Measurements from ENCODE around the gene FAM72B.
"Not testable (repeated sequence)": the region's sequence is repeated elsewhere in the genome, so short reads cannot be mapped to it uniquely, and the experiment has no call there.

Gene FAM72B

DNA sequence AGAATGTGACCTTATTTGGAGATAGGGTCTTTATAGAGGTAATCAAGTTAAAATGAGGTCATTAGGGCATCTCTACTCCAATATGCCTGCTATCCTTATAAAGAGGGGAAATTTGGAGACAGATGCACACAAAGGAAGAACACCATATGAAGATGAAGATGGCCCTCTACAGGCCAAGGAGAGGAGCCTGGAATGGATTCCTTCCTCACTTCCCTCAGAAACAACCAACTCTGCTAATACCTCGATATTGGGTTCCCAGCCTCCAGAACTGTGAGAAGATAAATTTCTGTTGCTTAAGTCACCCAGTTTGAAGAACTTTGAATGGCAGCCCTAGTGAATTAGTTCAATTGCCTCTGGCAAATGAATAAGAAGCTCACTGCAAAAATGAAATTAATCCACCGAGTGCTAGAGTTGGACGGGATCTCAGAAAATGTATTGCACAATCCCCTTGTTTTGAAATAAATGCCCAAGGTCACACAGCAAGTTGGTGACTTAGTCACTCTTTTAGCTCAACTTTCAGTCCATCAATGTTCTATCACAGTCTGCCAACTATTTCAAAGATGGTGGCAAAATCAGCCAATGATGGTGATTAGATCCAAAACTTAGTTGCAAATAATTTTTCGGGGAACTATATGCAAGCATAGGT, 27.1 kb downstream of the FAM72B start:
- not testable (repeated sequence) for DNase-seq (ENCODE audit: low read depth); H3K4me3 ChIP-seq (ENCODE audit: low read length)

DNA sequence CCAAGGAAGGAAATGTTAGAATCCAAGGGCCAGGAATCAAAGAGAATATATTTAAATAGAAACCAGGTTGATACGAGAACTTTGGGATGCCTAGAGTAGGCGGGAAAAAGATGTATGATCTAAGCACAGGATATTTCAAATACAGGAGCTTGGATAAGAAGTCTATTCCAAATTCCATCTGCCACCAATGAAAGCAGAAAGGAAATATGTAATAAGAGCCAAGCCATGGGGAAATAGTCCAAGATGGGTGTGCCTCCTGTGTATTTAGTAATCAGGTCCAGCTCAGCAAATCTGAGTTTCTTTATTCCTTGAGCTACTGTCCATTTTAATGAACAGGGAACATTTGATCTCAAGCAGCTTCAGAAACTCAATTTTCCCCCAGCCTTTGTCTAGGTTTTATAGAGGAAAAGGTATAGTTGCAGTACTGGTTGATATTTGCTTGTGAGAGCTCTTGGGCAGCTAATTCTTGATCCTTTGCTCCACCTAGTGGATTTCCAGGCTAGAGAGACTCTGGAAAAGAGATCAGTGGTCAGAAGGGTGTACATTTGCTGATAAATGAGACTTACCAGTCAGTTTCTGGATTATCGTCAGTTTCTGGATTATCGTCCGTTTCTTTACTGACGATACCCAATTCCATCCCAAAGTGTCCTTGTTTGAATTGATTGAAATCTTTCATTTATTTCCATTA, 28.3 kb downstream of the FAM72B start:
- DNase-seq (ENCODE audit: low read depth) = peak; percentile 35
- H3K4me3 ChIP-seq (ENCODE audit: low read length) = not testable (repeated sequence)
- TF ChIP-seq, protein P1, sequence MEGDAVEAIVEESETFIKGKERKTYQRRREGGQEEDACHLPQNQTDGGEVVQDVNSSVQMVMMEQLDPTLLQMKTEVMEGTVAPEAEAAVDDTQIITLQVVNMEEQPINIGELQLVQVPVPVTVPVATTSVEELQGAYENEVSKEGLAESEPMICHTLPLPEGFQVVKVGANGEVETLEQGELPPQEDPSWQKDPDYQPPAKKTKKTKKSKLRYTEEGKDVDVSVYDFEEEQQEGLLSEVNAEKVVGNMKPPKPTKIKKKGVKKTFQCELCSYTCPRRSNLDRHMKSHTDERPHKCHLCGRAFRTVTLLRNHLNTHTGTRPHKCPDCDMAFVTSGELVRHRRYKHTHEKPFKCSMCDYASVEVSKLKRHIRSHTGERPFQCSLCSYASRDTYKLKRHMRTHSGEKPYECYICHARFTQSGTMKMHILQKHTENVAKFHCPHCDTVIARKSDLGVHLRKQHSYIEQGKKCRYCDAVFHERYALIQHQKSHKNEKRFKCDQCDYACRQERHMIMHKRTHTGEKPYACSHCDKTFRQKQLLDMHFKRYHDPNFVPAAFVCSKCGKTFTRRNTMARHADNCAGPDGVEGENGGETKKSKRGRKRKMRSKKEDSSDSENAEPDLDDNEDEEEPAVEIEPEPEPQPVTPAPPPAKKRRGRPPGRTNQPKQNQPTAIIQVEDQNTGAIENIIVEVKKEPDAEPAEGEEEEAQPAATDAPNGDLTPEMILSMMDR (conservative IDR thresholded peaks at IDR 0.05; ENCODE audit: low read length) = peak; percentile 41

DNA sequence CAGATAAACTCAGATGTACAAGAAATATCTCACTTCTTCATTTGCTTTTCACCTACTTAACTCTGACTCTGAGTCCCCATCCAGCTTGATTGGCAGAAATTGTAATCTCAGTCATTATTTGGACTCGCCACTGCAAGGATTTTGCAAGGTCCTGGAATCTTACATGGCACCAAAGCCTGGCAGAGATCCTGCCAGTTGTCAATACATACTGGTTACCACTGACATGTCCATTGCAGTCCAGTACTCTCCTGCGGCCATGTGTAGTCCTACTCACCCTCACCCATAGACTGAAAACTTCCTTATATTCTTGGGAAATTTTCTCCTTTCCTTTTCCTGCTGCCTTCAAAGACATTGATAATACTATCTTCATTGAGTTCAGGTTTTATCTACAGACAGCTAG, 29.3 kb downstream of the FAM72B start:
- DNase-seq (ENCODE audit: low read depth); H3K4me3 ChIP-seq (ENCODE audit: low read length): not testable (repeated sequence)

DNA sequence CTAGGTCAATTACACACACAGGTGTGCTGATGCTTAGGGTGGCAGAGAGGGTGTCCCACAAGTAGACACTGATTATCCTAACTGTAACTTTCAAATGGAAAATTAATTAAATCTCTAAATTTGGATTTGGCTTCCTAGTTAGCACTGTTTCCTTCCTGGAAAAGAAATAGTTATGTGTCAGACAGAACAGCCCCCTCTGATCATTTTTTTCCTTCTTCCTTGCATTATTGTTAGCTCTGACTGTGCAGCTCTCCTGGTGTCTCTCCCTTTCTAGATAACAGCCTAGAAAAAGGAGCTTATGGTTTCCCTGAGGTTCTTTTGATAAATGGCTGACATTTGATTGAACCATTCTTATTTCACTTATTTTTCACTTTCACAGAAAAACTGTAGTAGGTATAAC, 31.4 kb downstream of the FAM72B start:
- not testable (repeated sequence) for H3K4me3 ChIP-seq (ENCODE audit: low read length); DNase-seq (ENCODE audit: low read depth)

DNA sequence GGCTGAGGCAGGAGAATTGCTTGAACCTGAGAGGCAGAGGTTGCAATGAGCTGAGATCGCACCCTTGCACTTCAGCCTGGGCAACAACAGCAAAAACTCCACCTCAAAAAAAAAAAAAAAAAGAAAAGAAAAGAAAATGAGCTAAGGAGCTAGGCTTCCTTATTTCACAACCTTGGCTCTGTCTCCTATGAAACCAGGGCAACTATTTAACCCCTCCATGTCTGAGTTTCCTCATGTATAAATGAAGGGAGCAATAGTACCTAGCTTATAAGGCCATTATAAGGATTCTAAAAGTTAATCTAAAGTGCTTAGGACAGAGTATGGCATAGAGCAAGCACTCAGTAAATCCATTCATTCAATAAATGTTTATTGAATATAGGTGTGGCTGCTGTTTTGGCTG, 32.8 kb downstream of the FAM72B start:
- not testable (repeated sequence) for H3K4me3 ChIP-seq (ENCODE audit: low read length); DNase-seq (ENCODE audit: low read depth)

DNA sequence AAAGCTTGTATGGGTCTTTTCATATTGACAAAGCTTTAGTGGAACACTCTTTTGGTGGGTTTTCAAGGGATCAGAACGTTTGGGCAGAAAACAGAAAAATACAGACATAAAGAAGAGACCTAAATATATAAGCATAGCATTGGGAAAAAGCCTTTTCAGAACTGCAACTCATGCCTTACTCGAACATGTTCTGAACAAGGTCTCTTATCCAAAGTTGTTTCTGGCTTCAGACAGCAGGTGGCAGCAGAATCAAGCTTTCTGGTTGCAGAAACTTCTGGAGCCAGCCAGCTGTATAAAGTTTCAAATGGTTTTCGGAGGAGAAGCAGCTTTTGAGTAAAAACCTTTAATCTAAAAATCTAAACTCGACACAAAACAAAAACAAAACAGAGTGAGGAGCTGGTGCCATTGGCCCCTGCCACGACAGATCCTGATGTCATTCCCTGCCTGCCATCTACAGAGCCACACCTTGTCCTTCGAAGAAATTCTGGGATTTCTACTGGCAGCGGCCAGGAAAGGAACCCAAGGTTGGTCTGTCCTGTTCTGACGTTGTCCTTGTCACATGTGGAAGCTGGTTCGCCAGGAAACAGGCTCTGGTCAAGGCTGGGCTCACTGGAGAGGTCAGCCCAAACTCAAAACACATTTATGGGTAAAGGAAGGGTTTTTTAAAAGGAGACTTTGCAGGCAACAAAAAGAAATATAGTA, 35.5 kb downstream of the FAM72B start:
- not testable (repeated sequence) for DNase-seq (ENCODE audit: low read depth); H3K4me3 ChIP-seq (ENCODE audit: low read length)

GRCh38 chr1:121140393-121140792, 43.7 kb downstream of the FAM72B start:
- DNase-seq (ENCODE audit: low read depth); H3K4me3 ChIP-seq (ENCODE audit: low read length): not testable (repeated sequence)

DNA sequence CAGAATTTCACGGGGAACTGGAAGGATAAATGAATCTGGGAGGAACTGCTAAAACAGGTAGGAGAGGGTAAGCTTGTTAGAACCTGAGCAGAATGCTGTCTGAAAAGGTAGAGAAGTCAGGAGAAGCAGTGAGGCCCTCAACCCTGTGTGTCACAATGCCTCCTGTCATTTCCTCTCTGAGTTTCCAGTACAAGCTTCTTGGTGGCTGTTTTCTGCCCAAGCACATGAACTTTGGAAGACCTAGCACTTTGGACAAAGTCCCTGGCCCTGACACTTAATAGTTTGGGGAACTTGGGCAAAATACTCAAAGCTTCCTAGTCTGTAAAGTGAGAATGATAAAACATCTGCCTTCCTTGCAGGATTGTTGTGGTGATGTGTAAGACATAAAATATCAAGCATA, 52.6 kb downstream of the FAM72B start:
- not testable (repeated sequence) for DNase-seq (ENCODE audit: low read depth); H3K4me3 ChIP-seq (ENCODE audit: low read length)

GRCh38 chr1:121118480-121118824, 65.7 kb downstream of the FAM72B start:
- peak; percentile 26 for DNase-seq (ENCODE audit: low read depth)
- H3K4me3 ChIP-seq (ENCODE audit: low read length) = peak overlapping the region; percentile 49

All from AG10803 (cell line).